Neural cell (in vitro differentiated cells): ENCODE data around the gene COL23A1. TPM values are rescaled to one million over a fixed set of nuclear protein-coding genes. Genes with fewer than 3 reads are reported as not detected.

ENCODE experiments used
- H2AFZ ChIP-seq: fragments of 200-600, 300-800 bp; sonication (generic), shearing (Covaris generic); 2 replicates; pipeline ENCODE4 v1.6.0; 2014; ENCODE audit warnings: low read depth, mild to moderate bottlenecking, antibody characterized with exemption, low read length, moderate library complexity
- H3F3A ChIP-seq: fragments of 200-600 bp; shearing (Covaris generic); 2 replicates; pipeline ENCODE4 v1.6.1; 2016; ENCODE audit warnings: mild to moderate bottlenecking, moderate library complexity, mixed read lengths, antibody characterized with exemption, low read length; ENCODE audit not compliant: insufficient read depth, poor library complexity, severe bottlenecking
- H3K27ac ChIP-seq: fragments of 200-600, 300-800 bp; sonication (generic), shearing (Covaris generic); 2 replicates; pipeline ENCODE4 v1.5.1; 2014; ENCODE audit warnings: mild to moderate bottlenecking, low read length, moderate library complexity
- H3K27me3 ChIP-seq: fragments of 300-800, 200-600 bp; sonication (generic), shearing (Covaris generic); 2 replicates; pipeline ENCODE4 v1.6.0; 2014; ENCODE audit warnings: mild to moderate bottlenecking, low read depth, low read length, moderate library complexity; ENCODE audit not compliant: insufficient read depth
- H3K36me3 ChIP-seq: fragments of 300-800, 200-600 bp; sonication (generic), shearing (Covaris generic); 2 replicates; pipeline ENCODE4 v1.5.1; 2014; ENCODE audit warnings: mild to moderate bottlenecking, antibody characterized with exemption, low read length, moderate library complexity; ENCODE audit not compliant: insufficient read depth
- H3K4me2 ChIP-seq: fragments of 300-800, 200-600 bp; sonication (generic), shearing (Covaris generic); 2 replicates; pipeline ENCODE4 v1.6.0; 2014; ENCODE audit warnings: mild to moderate bottlenecking, low read length
- H3K4me3 ChIP-seq: fragments of 300-800, 200-600 bp; sonication (generic), shearing (Covaris generic); 2 replicates; pipeline ENCODE4 v1.5.1; 2014; ENCODE audit warnings: mild to moderate bottlenecking, low read length, moderate library complexity
- H3K79me2 ChIP-seq: fragments of 200-600 bp; shearing (Covaris generic); replicated peaks from 2 replicates; pipeline ENCODE4 v1.6.0; 2014; ENCODE audit warnings: mild to moderate bottlenecking, low read length, moderate library complexity; ENCODE audit not compliant: insufficient read depth
- H3K9ac ChIP-seq: fragments of 300-800, 200-600 bp; sonication (generic), shearing (Covaris generic); 2 replicates; pipeline ENCODE4 v1.6.1; 2016; ENCODE audit warnings: mild to moderate bottlenecking, low read length, mixed read lengths
- H3K9me2 ChIP-seq: fragments of 200-600 bp; shearing (Covaris generic); 2 replicates; pipeline ENCODE4 v1.6.1; 2016; ENCODE audit warnings: mild to moderate bottlenecking, low read length, mixed read lengths; ENCODE audit not compliant: insufficient read depth
- H3K9me3 ChIP-seq: fragments of 200-600, 300-800 bp; sonication (generic), shearing (Covaris generic); 2 replicates; pipeline ENCODE4 v1.6.1; 2016; ENCODE audit warnings: mild to moderate bottlenecking, mixed run types, low read length, moderate library complexity, mixed read lengths
- H4K20me1 ChIP-seq: fragments of 200-600 bp; shearing (Covaris generic); 2 replicates; pipeline ENCODE4 v1.6.1; 2016; ENCODE audit warnings: mild to moderate bottlenecking, mixed run types; ENCODE audit not compliant: insufficient read depth
- CTCF ChIP-seq: fragments of 450-650 bp; IDR thresholded peaks from 2 replicates; pipeline ENCODE4 v1.5.1; 2014; ENCODE audit warnings: antibody characterized with exemption, mild to moderate bottlenecking, moderate library complexity; ENCODE audit not compliant: poor library complexity, severe bottlenecking
- EP300 ChIP-seq: fragments of 450-650 bp; conservative IDR thresholded peaks from 2 replicates; pipeline ENCODE4 v1.6.1; 2014; ENCODE audit warnings: antibody characterized with exemption, mild to moderate bottlenecking, moderate library complexity; ENCODE audit not compliant: poor library complexity, severe bottlenecking
- EZH2 ChIP-seq: fragments of 200-600, 300-800 bp; shearing (Covaris generic), sonication (generic); IDR thresholded peaks from 2 replicates; pipeline ENCODE4 v1.6.1; 2014; ENCODE audit warnings: antibody characterized with exemption, low read length, borderline replicate concordance, mild to moderate bottlenecking; ENCODE audit not compliant: insufficient read depth, poor library complexity, severe bottlenecking
- MXI1 ChIP-seq: fragments of 450-650 bp; conservative IDR thresholded peaks from 2 replicates; pipeline ENCODE4 v1.6.1; 2014; ENCODE audit warnings: antibody characterized with exemption, mild to moderate bottlenecking; ENCODE audit not compliant: poor library complexity, severe bottlenecking
- POLR2AphosphoS5 ChIP-seq: IDR thresholded peaks from 2 replicates; pipeline ENCODE4 v1.6.1; 2012
- RAD21 ChIP-seq: fragments of 450-650 bp; conservative IDR thresholded peaks from 2 replicates; pipeline ENCODE4 v1.6.1; 2014; ENCODE audit warnings: antibody characterized with exemption, mild to moderate bottlenecking, moderate library complexity
- REST ChIP-seq: IDR thresholded peaks from 2 replicates; pipeline ENCODE4 v1.6.1; 2012; ENCODE audit warnings: borderline replicate concordance
- SMC3 ChIP-seq: fragments of 450-650 bp; conservative IDR thresholded peaks from 2 replicates; pipeline ENCODE4 v1.6.1; 2014; ENCODE audit warnings: antibody characterized with exemption, mild to moderate bottlenecking, moderate library complexity; ENCODE audit not compliant: poor library complexity
- TAF1 ChIP-seq: IDR thresholded peaks from 2 replicates; pipeline ENCODE4 v1.6.1; 2012; ENCODE audit warnings: low read depth
- polyA plus RNA-seq: library from polyadenylated mRNA; depleted of rRNA; stranded (reverse); fragments of >200 nt; gene quantifications from 2 replicates; pipeline ENCODE4 v1.2.3, GENCODE V29; 2014

The COL23A1 gene
- polyA plus RNA-seq, 1 donor from 2014 or later: not detected

GRCh38 chr5:178272591-178272990 lies 317.6 kb downstream of the COL23A1 start:
- Histone ChIP-seq H3K9me2 (no peaks in the 10 kb centered on the region), H3K27ac (no peak overlapping the region), H3K4me3 (no peak overlapping the region), H3K36me3 (no peaks in the 10 kb centered on the region), H4K20me1 (no peaks in the 10 kb centered on the region), H3K79me2 (no peaks in the 10 kb centered on the region), H2AFZ (no peak overlapping the region), H3K4me2 (no peak overlapping the region), H3F3A (no peaks in the 10 kb centered on the region), H3K9me3 (no peaks in the 10 kb centered on the region), H3K9ac (no peak overlapping the region), H3K27me3 (no peaks in the 10 kb centered on the region)
- TF ChIP-seq REST (no peak), TAF1 (no peak), RAD21 (no peak), CTCF (no peak), EZH2 (no peak), MXI1 (no peak), EP300 (no peak), POLR2AphosphoS5 (no peak), SMC3 (no peak)

GRCh38 chr5:178271726-178272479 lies 318.3 kb downstream of the COL23A1 start:
- no peaks in the 10 kb centered on the region for H3K27me3 ChIP-seq
- H3K4me2 ChIP-seq: no peak overlapping the region
- no peaks in the 10 kb centered on the region for H4K20me1 ChIP-seq
- no peaks in the 10 kb centered on the region for H3K9me3 ChIP-seq
- no peaks in the 10 kb centered on the region for H3F3A ChIP-seq
- no peaks in the 10 kb centered on the region for H3K9me2 ChIP-seq
- no peaks in the 10 kb centered on the region for H3K79me2 ChIP-seq
- no peak overlapping the region for H2AFZ ChIP-seq
- no peaks in the 10 kb centered on the region for H3K36me3 ChIP-seq
- TF ChIP-seq POLR2AphosphoS5 (no peak), SMC3 (no peak), CTCF (no peak), EZH2 (no peak)
- no peak overlapping the region for H3K9ac ChIP-seq
- H3K4me3 ChIP-seq: no peak overlapping the region
- no peak overlapping the region for H3K27ac ChIP-seq
